Epithelial cell of esophagus (primary cell): Measurements from ENCODE around the gene SH3PXD2A.
"Not testable (repeated sequence)": the region's sequence is repeated elsewhere in the genome, so short reads cannot be mapped to it uniquely, and the experiment has no call there.

Experiments used
- DNase-seq: peaks from one replicate; pipeline ENCODE4 v3.0.0; 2010; ENCODE audit warnings: low read depth
- H3K4me3 ChIP-seq: 2 replicates; pipeline ENCODE4 v1.5.1; 2011; ENCODE audit warnings: mild to moderate bottlenecking, low read length, control low read depth
- CTCF ChIP-seq: IDR thresholded peaks from 2 replicates; pipeline ENCODE4 v1.5.1; 2011; ENCODE audit warnings: low read depth, mild to moderate bottlenecking, low read length, control low read depth, inconsistent platforms; ENCODE audit not compliant: insufficient read depth; ENCODE audit errors: missing control alignments

Gene SH3PXD2A

GRCh38 chr10:103761075-103761920, 94.1 kb downstream of the SH3PXD2A start:
- no peak overlapping the region for H3K4me3 ChIP-seq
- DNase-seq, result no peak
- TF ChIP-seq CTCF, result no peak

DNA sequence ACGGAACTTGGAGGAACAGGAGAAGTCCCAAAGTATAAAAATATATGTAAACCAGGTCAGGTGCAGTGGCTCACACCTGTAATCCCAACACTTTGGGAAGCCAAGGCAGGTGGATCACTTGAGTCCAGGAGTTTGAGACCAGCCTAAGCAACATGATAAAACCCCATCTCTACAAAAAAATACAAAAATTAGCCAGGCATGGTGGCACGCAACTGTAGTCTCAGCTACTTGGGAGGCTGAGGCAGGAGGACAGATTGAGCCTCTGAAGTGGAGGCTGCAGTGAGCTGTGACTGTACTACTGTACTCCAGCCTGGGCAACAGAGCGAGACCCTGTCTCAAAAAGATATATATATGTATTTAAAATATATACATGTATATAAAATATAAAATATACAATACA, 95.1 kb downstream of the SH3PXD2A start:
- H3K4me3 ChIP-seq, DNase-seq: not testable (repeated sequence)

- no peak overlapping the region for H3K4me3 ChIP-seq
- TF ChIP-seq CTCF, result no peak
- peak; percentile 88 for DNase-seq
Measured at GRCh38 chr10:103759100-103759781, 96.1 kb downstream of the SH3PXD2A start.

- no peak overlapping the region for H3K4me3 ChIP-seq
- TF ChIP-seq CTCF, result no peak
- DNase-seq, result peak; percentile 86
Measured at GRCh38 chr10:103758294-103758681, 97.1 kb downstream of the SH3PXD2A start.

DNA sequence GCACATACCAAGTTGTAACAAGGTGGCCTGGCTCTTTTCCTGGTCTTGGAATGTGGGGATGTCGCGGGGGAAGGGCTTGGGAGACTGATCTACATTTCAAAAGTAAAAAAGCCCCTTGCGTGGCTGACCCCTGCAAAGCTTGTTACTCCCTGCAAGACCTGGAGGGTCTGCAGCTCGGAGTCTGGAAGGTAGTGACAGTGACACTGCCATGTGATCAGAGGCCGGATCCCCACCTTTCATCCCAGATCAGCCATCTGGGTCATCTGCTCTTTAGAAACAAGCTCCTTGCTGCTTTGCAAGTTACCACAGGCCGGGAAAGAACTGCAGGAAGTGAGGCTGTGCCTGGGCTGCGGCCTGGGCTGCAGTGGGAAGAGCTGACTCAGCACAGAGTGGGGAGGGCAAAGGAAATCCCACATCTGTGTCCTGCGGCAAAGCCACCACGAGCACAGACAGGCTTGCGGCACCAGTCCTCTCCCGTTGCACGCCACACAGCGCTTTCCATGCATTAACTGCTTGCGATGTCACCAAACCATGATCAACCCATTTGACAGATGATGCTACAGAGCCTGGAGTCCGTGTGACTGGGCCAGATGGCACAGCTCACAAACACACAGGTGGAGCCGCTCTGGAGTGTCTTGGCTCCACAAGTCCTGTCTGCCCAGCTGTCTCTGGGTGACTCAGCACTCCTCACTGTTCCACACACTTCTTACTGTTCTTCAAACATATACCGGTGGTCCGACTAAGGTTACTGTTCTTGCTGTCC, 97.7 kb downstream of the SH3PXD2A start:
- no peak for TF ChIP-seq CTCF
- DNase-seq, result peak; percentile 95
- no peak overlapping the region for H3K4me3 ChIP-seq

DNA sequence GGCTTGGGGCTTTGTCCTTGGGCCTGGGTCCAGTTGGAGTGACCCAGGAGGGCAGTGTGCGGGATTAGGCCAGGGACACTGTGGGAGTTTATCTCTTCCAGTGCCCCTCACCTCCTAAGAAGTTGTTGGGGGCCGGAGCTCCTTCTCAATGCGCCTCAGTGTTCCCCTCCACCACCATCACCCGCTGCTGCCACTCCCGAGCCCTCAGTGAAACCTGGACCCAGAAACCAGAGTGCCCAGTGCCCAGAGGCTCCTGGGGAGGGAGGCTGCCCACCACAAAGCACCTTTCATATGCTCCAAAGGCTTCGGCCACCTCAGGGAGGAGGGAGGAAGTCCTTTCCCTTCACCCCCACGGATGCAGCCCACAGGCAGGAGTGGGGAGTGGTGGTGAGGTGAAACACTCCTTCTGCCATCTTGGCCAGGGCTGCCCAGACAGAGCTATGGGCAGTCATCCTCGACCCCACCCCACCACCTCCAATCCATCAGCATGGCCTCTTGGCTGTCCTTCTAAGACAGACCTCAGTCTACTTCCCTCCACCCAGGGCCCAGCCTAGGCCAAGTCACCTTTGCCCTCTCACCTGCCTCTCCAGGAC, 99.0 kb downstream of the SH3PXD2A start:
- no peak overlapping the region for H3K4me3 ChIP-seq
- TF ChIP-seq CTCF, result no peak
- no peak for DNase-seq
